GM12872 (cell line): ENCODE results near the gene PALM.

Source experiments
- CTCF ChIP-seq: IDR thresholded peaks from 3 replicates; pipeline ENCODE4 v1.5.1; 2011; ENCODE audit warnings: low read depth, mild to moderate bottlenecking, low read length, moderate library complexity; ENCODE audit not compliant: insufficient read depth

PALM gene

GRCh38 chr19:796692-797527 is 88.2 kb downstream of the PALM start, which contains the start of gene PTBP1:
PTBP1 (plus strand) TSS chr19:797452; CDS start chr19:797498, 46 bp downstream.
- TF ChIP-seq CTCF = no peak
